Measurements from ENCODE around the gene ZNF577.
"Not testable (repeated sequence)": the region's sequence is repeated elsewhere in the genome, so short reads cannot be mapped to it uniquely, and the experiment has no call there.

The ZNF577 gene

DNA sequence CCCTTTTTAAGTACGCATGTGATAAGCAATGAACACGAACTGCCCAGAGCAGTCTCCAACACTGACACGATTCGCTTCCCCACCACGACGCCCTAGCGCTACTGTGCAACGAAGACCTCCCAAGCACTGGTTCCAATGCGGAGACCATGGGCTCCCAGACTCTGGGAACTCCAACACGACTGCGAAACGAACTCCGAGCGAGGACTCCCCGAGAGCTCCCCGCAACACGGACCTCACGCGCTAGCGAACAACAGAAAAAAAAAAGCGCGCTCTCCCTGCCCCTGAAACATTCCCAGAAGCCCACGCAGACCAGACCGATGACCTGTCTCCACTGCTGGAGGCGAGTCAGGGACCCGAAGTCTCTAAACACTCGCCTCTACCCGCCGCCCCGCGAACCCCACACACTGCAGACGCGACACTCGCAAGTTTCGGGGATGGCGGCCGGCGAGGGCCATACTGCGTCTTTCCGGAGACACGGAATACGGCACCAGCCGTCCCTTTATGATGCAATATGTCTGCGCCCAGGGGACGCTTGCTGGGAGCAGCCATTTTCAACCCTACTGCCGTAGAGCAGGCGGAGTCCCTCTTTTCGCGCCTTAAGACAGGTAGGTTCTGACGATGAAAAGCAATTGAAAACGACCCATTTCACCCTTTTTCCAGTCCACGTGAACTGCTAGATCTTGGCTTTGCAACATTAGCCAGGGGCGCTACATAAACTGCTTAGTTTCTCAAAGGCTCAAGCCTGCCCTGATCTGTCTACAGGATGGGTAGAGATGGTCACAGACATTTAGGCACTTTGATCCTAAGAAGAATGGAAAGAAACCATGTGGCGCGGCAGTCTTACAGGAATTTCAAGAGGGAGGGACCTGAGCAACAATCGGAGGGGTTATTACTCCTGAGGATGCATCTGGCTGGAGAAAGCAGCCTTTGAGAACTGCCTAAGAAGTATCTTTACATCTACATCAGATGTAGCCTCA lies at the start of gene ZNF577:
ZNF577 (minus strand) TSS at position 430 of the 977 bp plus-strand sequence. CDS start 7,569 bp downstream, outside the sequence.
- peak; percentile 40 for DNase-seq

DNA sequence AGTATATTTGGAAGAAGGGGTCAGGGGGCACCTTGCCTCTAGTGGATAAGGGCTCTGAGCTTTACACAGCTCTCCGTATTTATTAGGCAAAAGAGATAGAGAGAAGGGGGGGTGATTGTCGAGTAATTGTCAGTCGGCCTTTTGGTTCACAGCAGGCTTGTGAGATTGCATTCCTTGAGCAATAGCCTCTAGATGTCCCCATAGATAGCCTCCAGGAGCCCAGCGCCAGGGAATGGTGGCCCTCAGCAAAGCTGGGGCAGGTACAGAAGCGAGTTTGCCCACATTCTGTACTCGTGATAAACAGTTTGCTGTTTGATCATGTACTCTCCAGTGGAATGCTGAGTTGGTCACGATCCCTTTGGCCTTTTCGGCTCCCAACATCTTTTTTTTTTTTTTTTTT lies 44.2 kb upstream of the ZNF577 start:
- no peak for DNase-seq

DNA sequence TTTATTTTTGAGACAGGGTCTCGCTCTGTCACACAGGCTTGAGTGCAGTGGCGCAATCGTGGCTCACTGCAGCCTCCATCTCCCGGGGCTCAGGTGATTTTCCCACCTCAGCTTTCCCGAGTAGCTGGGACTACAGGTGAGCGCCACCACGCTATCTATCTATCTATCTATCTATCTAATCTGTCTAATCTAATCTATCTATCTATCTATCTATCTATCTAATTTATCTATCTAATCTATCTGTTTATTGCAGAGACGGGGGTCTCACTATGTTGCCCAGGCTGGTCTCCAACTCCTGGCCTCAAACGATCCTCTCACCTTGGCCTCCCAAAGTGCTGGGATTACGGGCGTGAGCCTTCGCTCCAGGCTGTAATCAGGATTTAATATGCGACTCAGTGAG lies 40.1 kb upstream of the ZNF577 start:
- no peak for DNase-seq

DNA sequence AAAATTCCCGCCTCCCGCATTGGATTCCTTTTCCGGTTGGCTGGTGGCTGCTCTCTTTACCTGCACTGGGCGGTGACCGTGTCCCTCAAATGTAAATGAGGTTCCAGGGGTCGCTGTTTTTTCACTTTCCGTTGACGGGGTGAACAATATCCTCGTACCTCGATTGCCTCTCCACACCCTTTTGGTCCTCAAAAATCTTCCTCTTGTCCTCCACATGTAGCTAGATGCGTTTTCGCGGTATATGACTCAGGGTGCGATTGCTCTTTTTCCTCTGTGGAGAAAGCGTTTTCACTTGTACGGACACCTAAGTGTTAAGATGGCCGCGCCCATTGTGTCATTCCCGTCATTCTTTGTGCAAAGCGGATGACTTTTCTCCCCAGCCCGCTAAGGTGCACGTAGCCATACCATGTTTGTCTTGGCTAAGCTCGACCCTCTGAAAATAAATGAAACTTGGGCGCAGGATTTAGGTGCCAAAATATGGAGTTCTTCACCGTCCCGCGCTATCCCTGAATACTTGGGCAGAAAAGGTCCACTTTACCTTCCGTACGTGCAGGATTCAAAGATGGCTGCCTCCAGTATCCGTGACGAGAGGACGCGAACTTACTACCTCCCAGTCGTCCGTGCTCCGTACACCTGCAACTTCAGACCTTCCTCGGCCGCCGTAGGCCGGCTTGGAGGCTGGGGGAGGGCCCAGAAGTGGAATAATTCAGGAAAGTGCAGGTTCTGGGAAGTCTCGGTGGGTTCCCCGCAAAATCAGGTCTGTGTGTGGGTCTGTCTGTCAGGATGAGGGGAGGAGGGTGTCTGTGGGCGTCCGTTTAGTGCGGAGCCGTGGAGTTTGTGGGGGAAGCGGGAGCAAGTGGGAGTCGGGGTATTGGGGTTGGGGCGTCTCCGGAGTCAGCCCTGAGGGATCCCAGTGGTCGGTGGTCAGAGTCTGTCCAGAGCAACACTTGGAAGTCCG lies 39.3 kb upstream of the ZNF577 start, which contains the start of gene ZNF613:
ZNF613 (plus strand) TSS at position 689 of the 958 bp plus-strand sequence. CDS start 8,749 bp downstream, outside the sequence.
- DNase-seq: peak; percentile 43

DNA sequence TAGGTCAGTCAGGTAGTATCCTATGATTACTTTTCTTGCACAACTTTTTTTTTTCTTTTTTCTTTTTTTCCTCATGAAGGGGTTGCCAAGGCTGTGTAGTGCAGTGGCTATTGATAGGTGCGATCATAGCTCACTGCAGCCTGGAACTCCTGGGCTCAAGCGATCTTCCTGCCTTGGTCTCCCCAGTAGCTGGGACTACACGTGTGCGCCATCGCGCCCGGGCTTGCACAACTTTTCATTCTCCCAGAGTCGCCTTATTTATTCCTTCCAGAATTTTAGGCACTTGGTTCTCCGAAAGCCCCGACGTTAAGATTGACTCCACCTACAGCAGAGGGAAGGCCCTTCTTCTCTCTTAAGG lies 38.7 kb upstream of the ZNF577 start:
- DNase-seq: no peak

DNA sequence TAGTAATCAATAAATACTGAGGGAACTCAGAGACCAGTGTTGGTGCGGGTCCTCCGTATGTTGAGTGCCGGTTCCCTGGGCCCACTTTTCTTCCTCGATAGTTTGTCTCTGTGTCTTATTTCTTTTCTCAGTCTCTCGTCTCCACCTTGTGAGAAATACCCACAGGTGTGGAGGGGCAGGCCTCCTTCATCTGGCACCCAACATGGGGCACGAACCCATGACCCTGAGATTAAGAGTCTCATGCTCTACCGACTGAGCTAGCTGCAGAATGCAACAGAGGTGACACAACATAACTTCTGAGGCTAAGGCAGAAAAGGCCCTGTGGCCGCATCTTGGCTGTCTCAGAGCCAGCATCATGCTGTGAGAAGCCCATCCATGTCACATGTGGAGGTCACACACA lies 34.2 kb upstream of the ZNF577 start:
- no peak for DNase-seq

DNA sequence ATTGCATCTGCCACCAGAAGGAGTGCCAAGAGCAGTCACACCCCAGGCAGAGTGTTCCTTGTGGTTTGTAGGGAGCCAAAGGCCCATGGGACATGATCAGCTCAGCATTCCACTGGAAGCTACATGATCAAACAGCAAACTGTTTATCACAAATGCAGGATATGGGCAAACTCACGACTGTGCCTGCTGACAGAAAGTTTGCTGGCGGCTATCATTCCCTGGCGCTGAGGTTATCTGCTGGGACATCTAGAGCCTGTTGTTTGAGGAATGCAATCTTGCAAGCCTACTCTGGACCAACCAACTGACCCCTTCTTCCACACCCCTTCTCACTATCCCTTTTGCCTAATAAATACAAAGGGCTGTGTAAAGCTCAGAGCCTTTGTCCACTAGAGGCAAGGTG lies 31.9 kb upstream of the ZNF577 start:
- DNase-seq: no peak

DNA sequence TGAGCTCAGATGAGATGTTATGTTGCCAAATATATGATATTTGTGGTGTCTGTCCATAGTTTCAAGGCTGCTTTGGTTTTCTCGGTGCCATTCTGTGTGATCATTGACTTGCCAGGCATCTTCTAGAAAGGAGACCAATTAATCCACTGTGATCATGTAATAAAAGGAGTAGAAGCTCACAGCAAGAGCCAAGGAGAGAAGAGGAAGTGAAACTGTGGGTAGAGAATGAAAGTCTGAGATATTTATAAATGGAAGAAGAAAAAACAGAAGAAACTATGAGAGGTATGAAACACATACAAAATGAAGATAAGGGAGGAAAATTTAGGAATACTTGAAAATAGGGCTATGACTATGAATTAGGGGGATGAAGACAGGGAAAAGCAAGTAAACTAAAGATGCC lies 28.4 kb upstream of the ZNF577 start:
- DNase-seq: no peak

DNA sequence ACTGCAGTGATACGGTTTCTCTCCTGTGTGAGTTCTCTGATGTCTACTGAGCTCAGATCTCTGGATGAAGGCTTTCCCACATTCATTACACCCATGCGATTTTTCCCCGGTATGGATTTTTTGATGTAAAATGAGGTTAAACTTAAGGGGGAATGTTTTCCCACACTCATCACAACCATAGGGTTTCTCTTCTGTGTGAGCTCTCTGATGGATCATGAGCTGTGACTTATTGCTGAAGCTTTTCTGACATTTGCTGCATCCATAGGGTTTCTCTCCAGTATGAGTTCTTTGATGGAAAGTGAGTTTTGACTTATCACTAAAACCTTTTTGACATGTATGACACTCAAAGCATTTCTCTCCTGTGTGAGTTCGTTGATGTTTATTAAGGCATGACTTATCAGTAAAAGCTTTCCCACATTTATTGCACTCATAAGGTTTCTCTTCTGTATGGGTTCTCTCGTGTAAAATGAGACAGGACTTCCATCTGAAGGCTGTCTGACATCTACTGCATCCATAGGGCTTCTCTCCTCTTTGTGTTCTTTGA lies 27.6 kb upstream of the ZNF577 start:
- DNase-seq: no peak

DNA sequence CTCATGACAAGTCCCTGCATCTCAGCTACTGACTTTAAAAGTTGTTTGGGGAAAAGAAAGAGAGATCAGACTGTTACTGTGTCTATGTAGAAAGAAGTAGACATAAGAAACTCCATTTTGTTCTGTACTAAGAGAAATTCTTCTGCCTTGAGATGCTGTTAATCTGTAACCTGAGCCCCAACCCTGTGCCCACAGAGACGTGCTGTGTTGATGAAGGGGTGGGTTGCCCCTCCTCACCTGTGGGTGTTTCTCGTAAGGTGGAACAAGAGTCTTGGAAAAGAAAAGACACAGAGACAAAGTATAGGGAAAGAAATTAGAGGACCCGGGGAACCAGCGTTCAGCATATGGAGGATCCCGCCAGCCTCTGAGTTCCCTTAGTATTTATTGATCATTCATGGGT lies 20.2 kb upstream of the ZNF577 start:
- not testable (repeated sequence) for DNase-seq

DNA sequence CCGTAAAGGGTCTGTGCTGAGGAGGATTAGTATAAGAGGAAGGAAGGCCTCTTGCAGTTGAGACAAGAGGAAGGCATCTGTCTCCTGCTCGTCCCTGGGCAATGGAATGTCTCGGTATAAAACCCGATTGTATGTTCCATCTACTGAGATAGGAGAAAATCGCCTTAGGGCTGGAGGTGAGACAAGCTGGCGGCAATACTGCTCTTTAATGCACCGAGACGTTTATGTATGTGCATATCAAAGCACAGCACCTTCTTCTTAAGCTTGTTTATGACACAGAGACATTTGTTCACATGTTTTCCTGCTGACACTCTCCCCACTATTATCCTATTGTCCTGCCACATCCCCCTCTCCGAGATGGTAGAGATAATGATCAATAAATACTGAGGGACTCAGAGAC lies 18.4 kb upstream of the ZNF577 start:
- DNase-seq: not testable (repeated sequence)

DNA sequence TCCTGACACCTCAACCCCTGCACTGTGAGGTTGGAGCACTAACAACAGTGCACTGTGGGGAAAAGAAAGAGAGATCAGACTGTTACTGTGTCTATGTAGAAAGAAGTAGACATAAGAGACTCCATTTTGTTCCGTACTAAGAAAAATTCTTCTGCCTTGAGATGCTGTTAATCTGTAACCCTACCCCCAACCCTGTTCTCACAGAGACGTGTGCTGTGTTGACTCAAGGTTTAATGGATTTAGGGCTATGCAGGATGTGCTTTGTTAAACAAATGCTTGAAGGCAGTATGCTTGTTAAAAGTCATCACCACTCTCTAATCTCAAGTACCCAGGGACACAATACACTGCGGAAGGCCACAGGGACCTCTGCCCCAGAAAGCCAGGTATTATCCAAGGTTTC lies 17.9 kb upstream of the ZNF577 start:
- DNase-seq: not testable (repeated sequence)

DNA sequence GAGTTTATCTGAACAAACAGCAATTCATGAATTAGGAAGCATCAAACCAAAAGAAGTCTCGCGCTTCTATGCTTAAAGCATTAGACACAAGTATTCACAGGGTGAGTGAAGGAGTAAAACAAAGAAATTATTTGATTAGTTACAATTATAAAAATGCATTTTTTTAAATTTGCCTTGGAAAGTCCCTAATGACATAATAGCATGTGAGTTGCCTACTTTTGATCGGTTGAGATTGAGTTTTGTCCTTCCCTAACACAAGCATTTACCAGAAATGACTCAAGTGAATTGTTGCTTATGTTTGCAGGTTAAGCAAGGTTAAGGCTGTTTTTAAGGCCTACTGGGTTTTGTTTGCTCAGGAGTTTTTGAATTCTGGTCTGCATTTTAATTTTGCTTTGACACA lies 17.5 kb upstream of the ZNF577 start:
- DNase-seq: no peak

DNA sequence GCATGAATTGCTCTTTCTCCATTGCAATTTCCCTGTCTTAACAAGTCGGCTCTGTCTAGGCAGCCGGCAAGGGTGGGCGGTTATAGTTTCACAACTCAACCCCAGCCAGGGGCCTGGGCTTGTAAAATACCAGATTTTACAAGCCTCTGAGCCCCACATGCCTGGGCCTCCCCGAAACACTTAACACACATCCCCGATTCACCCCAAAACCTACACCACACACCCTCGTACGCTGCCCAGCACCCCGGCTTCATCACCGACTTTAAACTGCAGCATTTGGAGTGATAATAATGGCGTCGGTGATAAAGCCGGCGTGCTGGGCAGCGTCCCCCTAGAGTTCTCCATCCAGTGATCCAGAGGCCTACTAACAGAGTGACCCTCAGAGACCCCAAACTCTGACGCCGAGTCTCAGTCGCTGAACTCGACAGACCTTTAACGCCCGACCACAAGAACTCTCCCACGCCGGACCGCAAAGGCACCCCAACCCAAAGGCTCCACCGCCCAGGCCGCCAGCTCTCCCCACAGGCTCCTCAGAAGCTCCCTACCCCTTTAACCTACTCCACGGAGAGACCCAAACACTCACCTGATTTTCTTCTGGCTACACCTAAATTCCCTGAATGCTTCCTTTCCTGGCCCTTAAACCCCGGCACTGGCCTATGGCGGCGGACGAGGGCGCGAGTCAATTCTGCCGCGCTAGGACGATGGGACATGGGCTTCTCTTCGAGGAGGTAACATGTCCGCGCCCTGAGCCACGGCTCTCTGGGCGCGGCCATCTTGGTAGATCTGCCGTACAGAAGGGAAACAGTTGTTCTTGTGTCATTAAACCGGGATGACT lies 16.8 kb upstream of the ZNF577 start, which contains the start of gene ZNF649:
ZNF649 (minus strand) TSS at position 687 of the 835 bp plus-strand sequence. CDS start 4,910 bp downstream, outside the sequence.
- peak; percentile 51 for DNase-seq

DNA sequence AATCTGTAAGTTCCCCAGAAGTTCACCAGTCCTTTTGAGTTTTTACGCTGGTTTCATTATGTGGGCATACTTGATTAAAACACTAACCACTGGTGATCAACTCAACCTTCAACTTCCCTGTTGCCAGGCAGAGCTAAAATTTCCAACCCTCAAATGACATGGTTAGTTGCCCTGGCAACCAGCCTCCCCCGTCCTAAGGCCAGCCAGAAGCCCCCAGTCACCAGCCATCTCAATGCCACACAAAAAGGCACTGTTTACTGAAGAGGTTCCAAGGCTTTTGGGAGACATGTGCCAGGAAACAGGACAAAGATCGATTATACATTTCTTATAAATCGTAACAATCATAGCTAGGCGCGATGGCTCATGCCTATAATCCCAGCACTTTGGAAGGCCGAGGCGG lies 15.4 kb upstream of the ZNF577 start:
- DNase-seq: no peak

DNA sequence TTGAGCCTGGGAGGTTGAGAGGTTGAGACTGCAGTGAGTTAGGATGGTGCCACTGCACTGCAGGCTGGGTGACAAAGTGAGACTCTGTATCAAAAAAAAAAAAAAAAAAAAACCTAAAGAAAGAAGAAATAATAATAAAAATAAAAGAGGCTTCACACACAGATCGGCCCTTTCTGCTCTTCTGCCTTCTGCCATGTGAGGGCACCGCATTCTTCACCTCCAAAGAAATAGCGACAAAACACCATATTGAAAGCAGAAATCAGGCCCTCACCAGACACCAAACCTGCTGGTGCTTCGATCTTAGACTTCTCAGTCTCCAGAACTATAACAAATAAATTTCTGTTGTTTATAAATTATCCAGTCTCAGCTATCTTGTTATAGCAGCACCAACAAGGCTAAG lies 14.1 kb upstream of the ZNF577 start:
- no peak for DNase-seq

DNA sequence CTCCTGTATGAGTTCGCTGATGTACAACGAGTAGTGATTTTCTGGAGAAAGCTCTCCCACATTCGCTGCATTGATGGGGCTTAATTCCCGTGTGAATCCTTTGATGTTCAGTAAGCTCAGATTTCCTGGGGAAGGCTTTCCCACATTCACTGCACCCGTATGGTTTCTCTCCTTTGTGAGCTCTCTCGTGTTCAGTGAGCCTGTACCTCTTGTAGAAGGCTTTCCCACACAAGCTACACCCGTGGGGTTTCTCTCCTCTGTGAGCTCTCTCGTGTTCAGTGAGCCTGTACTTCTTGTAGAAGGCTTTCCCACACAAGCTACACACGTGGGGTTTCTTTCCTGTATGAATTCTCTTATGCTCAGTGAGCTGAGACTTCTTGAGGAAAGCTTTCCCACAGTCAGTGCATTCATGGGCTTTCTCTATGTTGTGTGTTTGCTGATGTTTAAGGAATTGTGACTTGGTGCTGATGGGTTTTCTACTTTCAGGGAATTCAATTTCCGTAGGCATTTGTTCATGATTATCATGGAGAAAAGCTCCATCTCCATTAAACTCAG lies 3.5 kb upstream of the ZNF577 start:
- DNase-seq: no peak

DNA sequence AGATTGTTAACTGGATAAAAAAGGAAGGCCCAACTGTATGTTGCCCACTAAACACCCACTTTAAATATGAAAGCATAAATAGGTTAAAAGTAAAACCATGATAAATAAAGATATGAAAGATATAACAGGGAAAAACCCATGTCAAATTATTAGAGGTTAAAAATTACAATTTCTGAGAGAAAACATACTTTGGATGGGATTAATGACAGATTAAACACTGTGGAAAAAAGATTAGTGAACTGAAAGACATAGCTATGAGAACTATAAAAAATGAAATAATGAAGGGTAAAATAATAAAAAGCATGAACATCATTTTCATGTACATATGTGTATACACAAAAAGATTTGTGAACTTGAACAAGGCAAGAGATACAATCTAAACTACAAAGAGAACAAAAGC lies 2.2 kb upstream of the ZNF577 start:
- no peak for DNase-seq

DNA sequence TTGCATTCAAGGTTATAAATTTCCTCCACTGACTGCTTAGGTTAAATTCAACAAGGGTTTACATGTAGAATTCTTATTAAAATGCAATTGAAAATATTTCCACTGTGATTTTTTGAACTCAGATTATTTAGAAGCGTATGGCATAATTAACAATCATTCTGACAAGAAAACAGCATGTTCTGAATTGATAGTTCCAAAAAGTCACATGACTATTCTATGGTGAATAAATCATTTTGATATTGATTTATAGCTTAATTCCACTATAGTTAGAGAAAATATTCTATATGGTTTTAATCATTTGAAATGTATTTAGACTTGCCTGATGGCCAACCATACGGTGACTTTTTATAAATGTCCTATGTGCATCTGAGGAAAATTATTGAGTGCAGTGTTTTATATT lies 3.0 kb downstream of the ZNF577 start:
- no peak for DNase-seq

DNA sequence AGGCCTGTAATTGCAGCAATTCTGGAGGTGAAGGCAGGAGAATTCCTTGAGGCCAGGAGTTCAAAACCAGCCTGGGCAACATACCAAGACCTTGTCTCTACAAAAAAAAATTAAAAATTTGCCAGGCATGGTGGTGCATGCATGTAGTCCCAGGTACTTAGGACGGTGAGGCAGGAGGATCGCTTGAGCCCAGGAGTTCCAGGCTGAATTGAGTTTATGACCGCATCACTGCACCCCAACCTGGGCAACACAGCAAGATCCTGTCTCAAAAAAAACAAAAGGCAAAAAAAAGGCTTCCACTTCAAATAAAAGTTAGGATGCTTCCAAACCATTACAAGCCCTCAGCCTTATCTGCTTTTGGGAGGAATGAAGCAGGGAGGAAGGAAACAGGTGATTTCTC lies 5.2 kb downstream of the ZNF577 start:
- DNase-seq: no peak

DNA sequence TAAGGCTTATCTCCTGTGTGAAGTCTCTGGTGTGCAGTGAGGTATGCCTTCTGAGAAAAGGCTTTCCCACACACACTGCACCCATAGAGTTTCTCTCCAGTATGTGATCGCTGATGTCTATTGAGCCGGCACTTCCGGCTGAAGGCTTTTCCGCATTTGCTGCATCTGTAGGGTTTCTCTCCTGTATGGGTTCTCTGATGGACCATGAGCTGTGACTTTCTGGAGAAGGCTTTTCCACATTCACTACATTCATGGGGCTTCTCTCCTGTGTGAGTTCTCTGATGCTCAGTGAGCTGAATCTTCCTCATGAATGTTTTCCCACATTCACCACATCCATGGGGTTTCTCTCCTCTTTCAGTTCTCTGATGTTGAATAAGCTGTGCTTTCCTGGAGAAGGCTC lies 14.7 kb downstream of the ZNF577 start:
- no peak for DNase-seq

Data from 8988T (cell line).